ENCODE data around the gene CNTNAP2. TPM values are rescaled to one million over a fixed set of nuclear protein-coding genes. Genes with fewer than 3 reads are reported as not detected.

Gene CNTNAP2
- total and polyA plus RNA-seq, 2 donors (not counting 1 experiment from before 2014, with no cell fraction given) = not detected

DNA sequence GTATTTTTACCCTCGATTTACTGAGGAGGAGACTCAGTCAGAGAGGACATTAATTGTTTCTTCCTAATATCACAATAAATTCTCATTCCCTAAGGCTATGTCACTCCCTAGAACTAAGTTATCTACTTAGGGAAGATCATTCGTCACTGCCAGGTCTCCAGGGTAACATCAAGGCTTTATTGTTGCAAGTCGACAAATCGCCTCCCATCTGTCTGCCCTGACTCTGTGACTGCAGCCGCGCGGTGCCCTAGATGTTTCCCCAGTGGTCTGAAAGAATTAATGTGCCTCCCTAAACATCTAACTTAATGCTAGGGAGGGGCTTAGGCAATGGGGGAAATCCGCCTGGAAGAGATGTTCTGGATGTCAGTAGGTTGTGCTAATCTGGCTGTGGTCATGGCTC lies 1915.2 kb downstream of the CNTNAP2 start:
- H3K9ac ChIP-seq (ENCODE audit: insufficient read depth, low read length) = no peak overlapping the region
- H4K20me1 ChIP-seq (ENCODE audit: control insufficient read depth, extremely low read depth, insufficient read depth, low read length) = no peaks in the 10 kb centered on the region
- no peak overlapping the region for H3K4me2 ChIP-seq (ENCODE audit: extremely low read depth, insufficient read depth, low read length)
- no peak overlapping the region for H2AFZ ChIP-seq (ENCODE audit: low read length)
- H3K36me3 ChIP-seq (ENCODE audit: control insufficient read depth, insufficient read depth, low read length) = no peaks in the 10 kb centered on the region
- no peaks in the 10 kb centered on the region for H3K27me3 ChIP-seq (ENCODE audit: control insufficient read depth, insufficient read depth, low read length)
- no peak for DNase-seq (ENCODE audit: low read depth in 2 of 2)
- no peaks in the 10 kb centered on the region for H3K4me1 ChIP-seq (ENCODE audit: control insufficient read depth, extremely low read depth, insufficient read depth, low read length)
- no peak overlapping the region for H3K27ac ChIP-seq (ENCODE audit: insufficient read depth, low read length)
- no peak overlapping the region for H3K4me3 ChIP-seq (replicated peaks in 1 of 4; ENCODE audit: control extremely low read depth in 1 of 4, insufficient read depth in 1 of 4, low read depth in 3 of 4, low read length in 4 of 4)
- no peaks in the 10 kb centered on the region for H3K9me3 ChIP-seq (ENCODE audit: control insufficient read depth, insufficient read depth, low read depth, low read length)
- H3K79me2 ChIP-seq (ENCODE audit: control insufficient read depth, insufficient read depth, low read length) = no peaks in the 10 kb centered on the region
- TF ChIP-seq EZH2 (IDR thresholded peaks at IDR 0.05; ENCODE audit: low read length, missing control alignments) = no peak
- TF ChIP-seq, protein P1, sequence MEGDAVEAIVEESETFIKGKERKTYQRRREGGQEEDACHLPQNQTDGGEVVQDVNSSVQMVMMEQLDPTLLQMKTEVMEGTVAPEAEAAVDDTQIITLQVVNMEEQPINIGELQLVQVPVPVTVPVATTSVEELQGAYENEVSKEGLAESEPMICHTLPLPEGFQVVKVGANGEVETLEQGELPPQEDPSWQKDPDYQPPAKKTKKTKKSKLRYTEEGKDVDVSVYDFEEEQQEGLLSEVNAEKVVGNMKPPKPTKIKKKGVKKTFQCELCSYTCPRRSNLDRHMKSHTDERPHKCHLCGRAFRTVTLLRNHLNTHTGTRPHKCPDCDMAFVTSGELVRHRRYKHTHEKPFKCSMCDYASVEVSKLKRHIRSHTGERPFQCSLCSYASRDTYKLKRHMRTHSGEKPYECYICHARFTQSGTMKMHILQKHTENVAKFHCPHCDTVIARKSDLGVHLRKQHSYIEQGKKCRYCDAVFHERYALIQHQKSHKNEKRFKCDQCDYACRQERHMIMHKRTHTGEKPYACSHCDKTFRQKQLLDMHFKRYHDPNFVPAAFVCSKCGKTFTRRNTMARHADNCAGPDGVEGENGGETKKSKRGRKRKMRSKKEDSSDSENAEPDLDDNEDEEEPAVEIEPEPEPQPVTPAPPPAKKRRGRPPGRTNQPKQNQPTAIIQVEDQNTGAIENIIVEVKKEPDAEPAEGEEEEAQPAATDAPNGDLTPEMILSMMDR (conservative IDR thresholded peaks at IDR 0.05 in 1 of 2, IDR thresholded peaks at IDR 0.05 in 1 of 2; ENCODE audit: low read depth in 1 of 2, low read length in 2 of 2) = no peak

DNA sequence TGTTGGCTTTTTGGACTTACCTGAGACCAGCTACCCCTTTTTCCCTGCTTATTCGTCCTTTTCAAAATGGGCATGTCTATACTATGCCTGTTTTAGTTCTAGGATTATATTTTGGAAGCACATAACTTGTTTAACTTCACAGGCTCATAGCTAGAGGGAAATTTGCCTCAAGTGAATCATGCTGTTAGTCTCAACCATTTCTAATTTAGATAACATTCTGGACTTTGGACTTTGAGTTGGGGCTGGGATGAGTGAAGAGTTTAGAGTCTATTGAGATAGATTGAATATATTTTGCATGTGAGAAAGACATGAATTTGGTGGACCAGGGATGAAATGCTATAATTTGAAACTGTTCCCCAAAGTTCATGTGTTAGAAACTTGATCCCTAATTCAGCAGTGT lies 1919.3 kb downstream of the CNTNAP2 start:
- H3K9me3 ChIP-seq (ENCODE audit: control insufficient read depth, insufficient read depth, low read depth, low read length) = no peaks in the 10 kb centered on the region
- no peaks in the 10 kb centered on the region for H3K36me3 ChIP-seq (ENCODE audit: control insufficient read depth, insufficient read depth, low read length)
- DNase-seq (ENCODE audit: low read depth in 2 of 2) = no peak
- no peaks in the 10 kb centered on the region for H4K20me1 ChIP-seq (ENCODE audit: control insufficient read depth, extremely low read depth, insufficient read depth, low read length)
- H3K4me1 ChIP-seq (ENCODE audit: control insufficient read depth, extremely low read depth, insufficient read depth, low read length) = no peaks in the 10 kb centered on the region
- H2AFZ ChIP-seq (ENCODE audit: low read length) = no peak overlapping the region
- TF ChIP-seq, protein P1 (conservative IDR thresholded peaks at IDR 0.05 in 1 of 2, IDR thresholded peaks at IDR 0.05 in 1 of 2; ENCODE audit: low read depth in 1 of 2, low read length in 2 of 2) = no peak
- TF ChIP-seq EZH2 (IDR thresholded peaks at IDR 0.05; ENCODE audit: low read length, missing control alignments) = no peak
- H3K4me2 ChIP-seq (ENCODE audit: extremely low read depth, insufficient read depth, low read length) = no peak overlapping the region
- H3K27ac ChIP-seq (ENCODE audit: insufficient read depth, low read length) = no peak overlapping the region
- H3K79me2 ChIP-seq (ENCODE audit: control insufficient read depth, insufficient read depth, low read length) = no peaks in the 10 kb centered on the region
- H3K27me3 ChIP-seq (ENCODE audit: control insufficient read depth, insufficient read depth, low read length) = no peaks in the 10 kb centered on the region
- H3K9ac ChIP-seq (ENCODE audit: insufficient read depth, low read length) = no peak overlapping the region
- H3K4me3 ChIP-seq (replicated peaks in 1 of 4; ENCODE audit: control extremely low read depth in 1 of 4, insufficient read depth in 1 of 4, low read depth in 3 of 4, low read length in 4 of 4) = no peak overlapping the region

DNA sequence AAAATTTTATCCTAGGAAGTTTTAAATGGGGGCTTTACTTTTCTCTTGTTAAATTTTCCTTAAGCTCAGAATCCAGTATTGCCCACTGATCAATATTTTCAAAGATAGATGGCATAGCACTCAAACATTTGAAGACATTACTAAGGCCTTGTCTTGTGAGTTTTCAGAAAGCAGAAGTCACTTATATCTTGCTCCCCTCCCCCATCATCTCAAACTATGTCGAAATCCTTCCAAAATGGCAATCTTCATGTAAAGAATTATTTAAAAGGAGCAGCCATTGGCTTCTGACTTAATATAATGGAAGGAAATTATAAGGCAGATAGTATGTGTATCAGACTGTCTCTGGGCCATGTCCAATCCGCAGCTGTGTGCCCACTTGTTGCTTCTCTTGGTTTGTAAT lies 1920.4 kb downstream of the CNTNAP2 start:
- no peak overlapping the region for H3K4me2 ChIP-seq (ENCODE audit: extremely low read depth, insufficient read depth, low read length)
- no peak overlapping the region for H3K9ac ChIP-seq (ENCODE audit: insufficient read depth, low read length)
- no peaks in the 10 kb centered on the region for H3K27me3 ChIP-seq (ENCODE audit: control insufficient read depth, insufficient read depth, low read length)
- no peaks in the 10 kb centered on the region for H4K20me1 ChIP-seq (ENCODE audit: control insufficient read depth, extremely low read depth, insufficient read depth, low read length)
- DNase-seq (ENCODE audit: low read depth in 2 of 2) = no peak
- H3K9me3 ChIP-seq (ENCODE audit: control insufficient read depth, insufficient read depth, low read depth, low read length) = no peaks in the 10 kb centered on the region
- H3K36me3 ChIP-seq (ENCODE audit: control insufficient read depth, insufficient read depth, low read length) = no peaks in the 10 kb centered on the region
- no peak overlapping the region for H3K27ac ChIP-seq (ENCODE audit: insufficient read depth, low read length)
- TF ChIP-seq, protein P1 (conservative IDR thresholded peaks at IDR 0.05 in 1 of 2, IDR thresholded peaks at IDR 0.05 in 1 of 2; ENCODE audit: low read depth in 1 of 2, low read length in 2 of 2) = no peak
- no peak for TF ChIP-seq EZH2 (IDR thresholded peaks at IDR 0.05; ENCODE audit: low read length, missing control alignments)
- H2AFZ ChIP-seq (ENCODE audit: low read length) = no peak overlapping the region
- no peak overlapping the region for H3K4me3 ChIP-seq (replicated peaks in 1 of 4; ENCODE audit: control extremely low read depth in 1 of 4, insufficient read depth in 1 of 4, low read depth in 3 of 4, low read length in 4 of 4)
- H3K79me2 ChIP-seq (ENCODE audit: control insufficient read depth, insufficient read depth, low read length) = no peaks in the 10 kb centered on the region
- H3K4me1 ChIP-seq (ENCODE audit: control insufficient read depth, extremely low read depth, insufficient read depth, low read length) = no peaks in the 10 kb centered on the region

Data from fibroblast of lung (primary cell).